Thymus (tissue), 11 donors: ENCODE results near the gene RBM6. TPM values are rescaled to one million over a fixed set of nuclear protein-coding genes. Genes with fewer than 3 reads are reported as not detected.

Source experiments
- DNase-seq, 9 donors: peaks; one replicate each; pipeline ENCODE4 v3.0.0-alpha.2; 2013; ENCODE audit warnings: low spot score in 9 of 9, low read depth in 6 of 9, missing footprints in 1 of 9
- H3K27ac ChIP-seq, 2 donors: one replicate each; pipeline ENCODE4 v1.5.1; 2013; ENCODE audit warnings: control low read depth in 1 of 2, low read depth in 1 of 2, low read length in 1 of 2, mild to moderate bottlenecking in 1 of 2, moderate library complexity in 1 of 2
- H3K27me3 ChIP-seq, 2 donors: one replicate each; pipeline ENCODE4 v1.5.1; 2013; ENCODE audit warnings: low read length in 1 of 2; ENCODE audit not compliant: control insufficient read depth in 2 of 2, insufficient read depth in 1 of 2
- H3K36me3 ChIP-seq, 2 donors: one replicate each; pipeline ENCODE4 v1.5.1; 2013; ENCODE audit warnings: low read length in 1 of 2, mild to moderate bottlenecking in 1 of 2, moderate library complexity in 1 of 2; ENCODE audit not compliant: control insufficient read depth in 2 of 2, insufficient read depth in 2 of 2
- H3K4me1 ChIP-seq, 2 donors: one replicate each; pipeline ENCODE4 v1.5.1; 2013; ENCODE audit warnings: low read length in 2 of 2; ENCODE audit not compliant: control insufficient read depth in 2 of 2, insufficient read depth in 2 of 2
- H3K4me3 ChIP-seq, 2 donors: one replicate each; pipeline ENCODE4 v1.5.1; 2013; ENCODE audit warnings: low read length in 2 of 2, control low read depth in 1 of 2, mild to moderate bottlenecking in 1 of 2
- H3K9me3 ChIP-seq, 2 donors: one replicate each; pipeline ENCODE4 v1.5.1; 2013; ENCODE audit warnings: low read length in 1 of 2, mild to moderate bottlenecking in 1 of 2; ENCODE audit not compliant: control insufficient read depth in 2 of 2, insufficient read depth in 1 of 2
- WGBS: extraction: QIAGEN DNeasy Blood & Tissue Kit; methylation state at CpG from one replicate; pipeline ENCODE4 v1.1.7; 2013; 5-methylcytosine and 5-hydroxymethylcytosine counted together
- polyA plus RNA-seq: library from polyadenylated mRNA; stranded (reverse); fragments of 200-250 nt; gene quantifications from one replicate; pipeline ENCODE4 v1.2.3, GENCODE V29; 2013
- total RNA-seq: library from RNA; stranded (reverse); fragments of 120-200 nt; gene quantifications from one replicate; pipeline ENCODE4 v1.2.4, GENCODE V29; 2013
- donor health status: healthy.

The RBM6 gene
- total and polyA plus RNA-seq, 2 donors, result 59.4 to 343 TPM

DNA sequence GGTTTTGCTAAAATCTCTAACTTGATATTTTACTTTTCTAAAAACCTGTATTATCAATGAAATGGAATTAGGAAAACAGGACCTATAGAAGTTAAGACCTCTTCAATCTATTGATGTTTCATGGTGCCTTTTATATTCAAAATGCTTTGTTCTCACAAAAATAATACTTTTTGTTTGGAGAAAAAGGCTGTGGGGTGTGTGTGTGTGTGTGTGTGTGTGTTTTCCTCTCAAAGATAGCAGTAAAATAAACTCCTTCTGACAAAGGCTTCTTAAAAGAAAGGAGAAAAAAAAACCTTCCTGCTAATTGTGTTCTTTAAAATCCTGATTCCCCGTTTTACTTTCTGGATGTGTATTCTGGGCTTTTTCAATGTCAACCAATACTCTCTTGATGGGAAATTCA is 54.5 kb downstream of the RBM6 start:
- whole genome bisulfite sequencing, result 97% methylated on average over 1 of the region's 1 CpG
- H3K27ac ChIP-seq, result no peak overlapping the region
- no peaks in the 10 kb centered on the region for H3K9me3 ChIP-seq
- DNase-seq, result no peak
- H3K4me3 ChIP-seq, result no peak overlapping the region
- H3K27me3 ChIP-seq, result no peaks in the 10 kb centered on the region
- H3K4me1 ChIP-seq, result no peaks in the 10 kb centered on the region
- H3K36me3 ChIP-seq, result peaks cover 14 to 47% of the 10 kb centered on the region in 2 donors

DNA sequence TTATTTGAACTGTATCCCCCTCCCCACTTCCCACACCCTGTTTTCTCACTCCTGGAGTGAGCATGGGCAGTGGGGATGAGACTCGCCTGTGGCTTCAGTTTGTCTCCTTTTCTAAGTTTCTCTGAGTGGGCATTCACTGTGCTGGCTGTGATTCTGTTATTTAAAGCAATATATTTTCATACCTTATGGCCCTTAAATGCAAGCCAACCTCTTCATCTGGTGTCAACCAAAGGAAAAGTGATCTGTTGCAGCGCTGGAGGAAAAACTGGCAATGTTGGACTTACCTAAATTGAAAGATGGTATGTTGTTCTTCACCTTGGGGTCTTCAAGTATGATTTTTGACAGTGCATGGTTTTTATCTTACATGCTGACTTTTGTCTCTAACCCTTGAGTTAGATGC is 56.1 kb downstream of the RBM6 start:
- H3K36me3 ChIP-seq, result peaks cover 21 to 49% of the 10 kb centered on the region in 2 donors
- no peak for DNase-seq
- no peak overlapping the region for H3K27ac ChIP-seq

DNA sequence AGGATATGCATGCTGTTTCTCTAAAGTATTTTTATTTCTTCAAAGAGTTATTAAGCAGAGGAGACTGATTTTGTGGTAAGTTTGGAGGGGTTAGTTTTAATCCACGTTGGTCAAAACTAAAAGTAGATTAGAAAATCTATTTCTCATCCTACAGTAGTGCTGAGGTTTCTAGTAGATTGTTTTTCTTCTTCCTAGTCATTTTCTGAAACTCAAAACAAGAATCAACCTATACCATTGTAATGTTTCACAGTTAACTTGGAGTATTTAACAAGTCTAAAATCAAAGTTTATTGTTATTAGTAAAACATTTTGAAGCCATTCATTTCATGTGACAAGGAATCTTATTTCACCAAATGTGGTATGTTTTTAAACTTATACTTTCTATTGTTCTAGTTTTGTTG is 57.9 kb downstream of the RBM6 start:
- Histone ChIP-seq H3K4me3 (no peak overlapping the region), H3K9me3 (no peaks in the 10 kb centered on the region), H3K27ac (no peak overlapping the region), H3K36me3 (peaks cover 26 to 56% of the 10 kb centered on the region in 2 donors), H3K4me1 (no peaks in the 10 kb centered on the region), H3K27me3 (no peaks in the 10 kb centered on the region)
- WGBS, result 91% methylated on average over 1 of the region's 1 CpG
- no peak for DNase-seq

More for the DNA sequence above, 56.1 kb downstream of the RBM6 start:
- Histone ChIP-seq H3K9me3 (no peaks in the 10 kb centered on the region), H3K27me3 (no peaks in the 10 kb centered on the region), H3K4me3 (no peak overlapping the region), H3K4me1 (no peaks in the 10 kb centered on the region)
- WGBS, result 98% methylated on average over 2 of the region's 2 CpGs

DNA sequence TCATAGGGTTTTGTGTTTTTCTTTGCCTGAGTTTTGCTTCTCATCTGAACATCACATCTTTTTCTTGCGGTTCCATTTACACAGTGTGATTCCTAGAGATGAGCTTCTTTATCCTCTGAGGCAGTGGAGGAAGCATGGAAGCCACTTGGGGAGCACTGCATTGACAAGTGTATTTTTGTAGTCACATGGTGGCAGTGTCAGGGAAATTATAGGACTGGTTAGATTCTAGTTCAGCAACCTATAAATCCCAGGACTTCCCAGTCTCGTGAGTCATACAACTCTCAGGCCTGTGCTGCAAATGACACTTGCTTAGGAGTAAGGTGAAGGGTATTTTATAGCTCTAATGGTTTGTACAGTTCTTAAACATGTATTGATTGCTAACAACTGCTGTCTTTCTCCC is 58.4 kb downstream of the RBM6 start:
- Histone ChIP-seq H3K9me3 (no peaks in the 10 kb centered on the region), H3K4me3 (no peak overlapping the region), H3K4me1 (no peaks in the 10 kb centered on the region), H3K36me3 (peaks cover 26 to 54% of the 10 kb centered on the region in 2 donors), H3K27me3 (no peaks in the 10 kb centered on the region), H3K27ac (no peak overlapping the region)
- 98% methylated on average over 2 of the region's 2 CpGs for WGBS
- DNase-seq, result no peak

DNA sequence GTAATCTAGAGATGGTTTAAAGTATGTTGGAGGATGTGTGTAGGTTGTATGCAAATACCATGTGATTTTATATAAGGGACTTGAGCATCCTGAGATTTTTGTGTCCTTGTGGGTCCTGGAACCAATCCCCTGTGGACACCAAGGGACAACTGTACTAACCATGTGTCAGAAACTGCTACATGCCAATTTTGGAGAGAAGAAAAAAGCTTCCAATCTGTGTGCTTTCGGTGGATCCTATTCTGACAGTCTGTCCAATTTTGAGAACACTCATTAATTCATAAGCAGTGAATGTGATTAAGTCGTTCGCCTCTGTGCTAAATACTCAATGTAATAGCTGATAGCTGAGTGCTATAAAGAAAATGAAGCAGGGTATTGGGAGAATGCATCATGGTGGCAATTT is 61.6 kb downstream of the RBM6 start:
- Histone ChIP-seq H3K27me3 (no peaks in the 10 kb centered on the region), H3K27ac (no peak overlapping the region), H3K9me3 (no peaks in the 10 kb centered on the region), H3K4me3 (no peak overlapping the region), H3K36me3 (peaks cover 23 to 43% of the 10 kb centered on the region in 2 donors), H3K4me1 (no peaks in the 10 kb centered on the region)
- WGBS, result over 99% methylated on average over 3 of the region's 3 CpGs
- no peak for DNase-seq

DNA sequence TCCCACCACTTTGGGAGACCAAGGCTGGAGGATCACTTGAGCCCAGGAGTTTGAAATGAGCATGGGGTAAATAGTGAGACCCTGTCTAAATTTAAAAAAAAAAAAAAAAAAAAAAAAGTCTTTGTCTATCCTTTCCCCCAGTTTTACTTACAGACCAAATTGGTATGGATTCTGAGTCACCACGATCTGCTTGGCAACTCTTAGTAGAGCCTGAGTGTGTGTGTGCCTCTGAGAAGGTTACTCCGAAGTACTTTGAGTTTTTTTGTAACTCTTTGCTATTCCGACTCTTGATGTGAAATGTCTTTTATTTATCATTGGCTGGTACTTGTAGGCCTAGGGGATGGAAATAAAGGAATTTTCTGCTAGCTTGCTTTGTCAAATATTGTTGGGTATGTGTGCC is 63.3 kb downstream of the RBM6 start:
- DNase-seq, result no peak
- no peaks in the 10 kb centered on the region for H3K9me3 ChIP-seq
- 97% methylated on average over 3 of the region's 3 CpGs for WGBS
- no peaks in the 10 kb centered on the region for H3K4me1 ChIP-seq
- no peaks in the 10 kb centered on the region for H3K27me3 ChIP-seq
- no peak overlapping the region for H3K27ac ChIP-seq
- no peak overlapping the region for H3K4me3 ChIP-seq
- peaks cover 25 to 46% of the 10 kb centered on the region in 2 donors for H3K36me3 ChIP-seq

DNA sequence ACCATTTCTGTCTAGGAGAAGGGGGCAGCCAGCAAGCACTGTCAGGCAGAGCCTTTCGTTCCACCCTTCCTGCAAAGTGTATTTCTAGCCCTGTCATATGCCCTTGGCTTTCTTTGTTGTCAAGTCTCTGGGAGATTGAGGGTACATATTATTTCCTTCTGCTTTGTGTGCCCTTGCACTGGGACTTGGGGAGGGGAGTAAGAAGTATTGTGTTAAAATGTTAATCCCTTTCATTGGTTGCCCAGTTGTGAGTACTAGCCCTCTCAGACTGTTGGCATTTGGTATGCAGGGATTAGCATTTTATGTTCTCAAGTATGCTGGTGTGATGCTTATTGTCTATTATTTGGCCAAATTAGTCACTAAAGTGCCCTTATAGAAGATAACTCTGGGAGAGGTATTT is 63.9 kb downstream of the RBM6 start:
- Histone ChIP-seq H3K4me3 (no peak overlapping the region), H3K4me1 (no peaks in the 10 kb centered on the region), H3K36me3 (peaks cover 25 to 45% of the 10 kb centered on the region in 2 donors), H3K27me3 (no peaks in the 10 kb centered on the region), H3K27ac (no peak overlapping the region), H3K9me3 (no peaks in the 10 kb centered on the region)
- WGBS, result 37% methylated on average over 1 of the region's 1 CpG
- no peak for DNase-seq

- no peak overlapping the region for H3K27ac ChIP-seq
- DNase-seq, result no peak
- peaks cover 23 to 24% of the 10 kb centered on the region in 2 donors for H3K36me3 ChIP-seq
Measured at GRCh38 chr3:50008931-50009330, 69.0 kb downstream of the RBM6 start.

DNA sequence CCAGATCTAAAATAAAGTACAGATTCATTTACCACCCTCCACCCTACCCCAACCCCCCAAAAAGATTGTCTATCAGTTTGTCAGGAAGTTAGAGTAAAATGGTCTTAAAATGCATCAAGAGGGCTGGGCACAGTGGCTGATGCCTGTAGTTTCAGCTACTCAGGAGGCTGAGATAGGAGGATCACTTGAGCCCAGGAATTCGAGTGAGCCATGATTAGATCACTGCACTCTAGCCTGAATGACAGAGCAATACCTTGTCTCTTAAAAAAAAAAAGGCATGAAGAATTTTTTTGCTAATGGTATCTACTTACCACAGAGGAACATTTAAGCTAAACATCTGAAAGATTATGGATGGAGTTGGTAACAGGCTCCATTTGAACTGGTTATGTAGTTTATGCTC is 71.0 kb downstream of the RBM6 start:
- no peak overlapping the region for H3K27ac ChIP-seq
- H3K27me3 ChIP-seq, result no peaks in the 10 kb centered on the region
- H3K4me3 ChIP-seq, result no peak overlapping the region
- no peaks in the 10 kb centered on the region for H3K9me3 ChIP-seq
- H3K4me1 ChIP-seq, result no peaks in the 10 kb centered on the region
- H3K36me3 ChIP-seq, result peaks cover 25 to 26% of the 10 kb centered on the region in 2 donors
- no peak for DNase-seq
- WGBS, result 95% methylated on average over 1 of the region's 1 CpG

More at GRCh38 chr3:50008931-50009330, 69.0 kb downstream of the RBM6 start:
- H3K27me3 ChIP-seq, result no peaks in the 10 kb centered on the region
- no peaks in the 10 kb centered on the region for H3K9me3 ChIP-seq
- H3K4me3 ChIP-seq, result no peak overlapping the region
- H3K4me1 ChIP-seq, result no peaks in the 10 kb centered on the region
- WGBS, result 98% methylated on average over 1 of the region's 1 CpG

DNA sequence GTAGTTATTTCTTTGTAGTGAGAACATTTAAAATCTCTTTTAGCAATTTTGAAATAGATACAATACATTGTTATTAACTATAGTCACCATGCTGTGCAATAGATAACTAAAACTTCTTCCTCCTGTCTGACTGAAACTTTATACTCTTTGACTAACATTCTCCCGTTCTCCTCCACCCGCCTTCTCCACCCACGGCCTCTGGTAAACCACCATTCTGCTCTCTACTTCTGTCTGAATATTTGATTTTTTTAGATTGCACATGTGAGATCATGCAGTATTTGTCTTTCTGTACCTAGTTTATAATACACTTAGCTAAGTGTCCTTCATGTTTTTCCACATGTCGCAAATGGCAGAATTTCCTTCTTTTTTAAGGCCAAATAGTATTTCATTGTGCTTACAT is 76.0 kb downstream of the RBM6 start:
- no peak overlapping the region for H3K4me3 ChIP-seq
- WGBS, result 94% methylated on average over 4 of the region's 4 CpGs
- H3K9me3 ChIP-seq, result no peaks in the 10 kb centered on the region
- H3K27ac ChIP-seq, result no peak overlapping the region
- H3K4me1 ChIP-seq, result no peaks in the 10 kb centered on the region
- H3K36me3 ChIP-seq, result peaks cover 23 to 30% of the 10 kb centered on the region in 2 donors
- DNase-seq, result no peak
- H3K27me3 ChIP-seq, result no peaks in the 10 kb centered on the region
